Kidney (tissue), 14 donors: ENCODE measurements around the gene DRGX. TPM values are rescaled to one million over a fixed set of nuclear protein-coding genes. Genes with fewer than 3 reads are reported as not detected.

Source experiments
- DNase-seq, 5 donors: peaks; one replicate each; pipeline ENCODE4 v3.0.0-alpha.2; 2013 to 2020
- FAIRE-seq: peaks from 2 replicates; lab custom pipeline; 2012; peaks lifted over from hg19 to GRCh38; lab: Jason Lieb, UNC
- H3K27ac ChIP-seq, 2 donors: one replicate each; pipeline ENCODE4 v1.7.0; 2013; ENCODE audit warnings: low read depth in 2 of 2, low read length in 2 of 2, inconsistent platforms in 1 of 2
- H3K27me3 ChIP-seq: one replicate; pipeline ENCODE4 v1.7.1; 2013; ENCODE audit warnings: low read length, inconsistent platforms; ENCODE audit not compliant: control insufficient read depth, insufficient read depth
- H3K36me3 ChIP-seq, 3 donors: one replicate each; pipeline versions ENCODE4 v1.7.0 to v1.7.1; 2013; ENCODE audit warnings: low read length in 3 of 3, control low read depth in 1 of 3, inconsistent platforms in 1 of 3; ENCODE audit not compliant: insufficient read depth in 3 of 3, control insufficient read depth in 2 of 3
- H3K4me1 ChIP-seq, 3 donors: one replicate each; pipeline versions ENCODE4 v1.7.0 to v1.7.1; 2013; ENCODE audit warnings: low read length in 3 of 3, inconsistent platforms in 1 of 3, low read depth in 1 of 3; ENCODE audit not compliant: control insufficient read depth in 2 of 3, insufficient read depth in 2 of 3
- H3K4me3 ChIP-seq, 3 donors: one replicate each; pipeline versions ENCODE4 v1.7.0 to v1.8.1; 2013; ENCODE audit warnings: low read length in 3 of 3, control low read depth in 1 of 3, inconsistent platforms in 1 of 3
- H3K9ac ChIP-seq, 3 donors: one replicate each; pipeline versions ENCODE4 v1.7.0 to v1.7.1; 2013; ENCODE audit warnings: low read length in 3 of 3, control low read depth in 1 of 3, inconsistent platforms in 1 of 3
- H3K9me3 ChIP-seq, 3 donors: one replicate each; pipeline versions ENCODE4 v1.7.0 to v1.7.1; 2013; ENCODE audit warnings: low read length in 3 of 3, control low read depth in 1 of 3, inconsistent platforms in 1 of 3; ENCODE audit not compliant: control insufficient read depth in 2 of 3, insufficient read depth in 1 of 3
- intact Hi-C: fragments of 100-400 bp; cut with DNase I; formaldehyde crosslinking; loops from one replicate; pipeline ENCODE4 v1.11.1; 2022
- polyA plus RNA-seq: library from polyadenylated mRNA; stranded (reverse); fragments of 350-450 nt; fragmentation: Illumina TruSeq; extraction: RNeasy Lipid Tissue Mini Kit (QIAGEN cat#74804); gene quantifications from one replicate; pipeline ENCODE4 v1.2.3, GENCODE V29; 2014; ENCODE audit warnings: low read depth, low replicate concordance; ENCODE audit not compliant: insufficient read depth
- total RNA-seq: library from RNA; stranded (reverse); fragmentation: NEBNext Ultra II Directional; extraction: Animal tissue kit (Norgen Biotek cat#: 25700); gene quantifications from one replicate; pipeline ENCODE4 v1.2.1, GENCODE V29; 2021
- TF ChIP-seq, protein P1 (sequence below): IDR thresholded peaks from 3 replicates; pipeline ENCODE4 v1.5.1; 2012; ENCODE audit warnings: mild to moderate bottlenecking, moderate library complexity, borderline replicate concordance; ENCODE audit not compliant: insufficient read depth; ENCODE audit errors: extremely low read depth
- donor health status: control.
- donor health status: control.
- donor health status: control.
- donor health status: control.
- donor health status: control.
- donor health status: DM: yes; HTN: yes; CAD: no.
- donor health status: Normal renal cell carcinoma (clear cell type).

Gene DRGX
- total and polyA plus RNA-seq, 2 donors from 2014 or later, result not detected

DNA sequence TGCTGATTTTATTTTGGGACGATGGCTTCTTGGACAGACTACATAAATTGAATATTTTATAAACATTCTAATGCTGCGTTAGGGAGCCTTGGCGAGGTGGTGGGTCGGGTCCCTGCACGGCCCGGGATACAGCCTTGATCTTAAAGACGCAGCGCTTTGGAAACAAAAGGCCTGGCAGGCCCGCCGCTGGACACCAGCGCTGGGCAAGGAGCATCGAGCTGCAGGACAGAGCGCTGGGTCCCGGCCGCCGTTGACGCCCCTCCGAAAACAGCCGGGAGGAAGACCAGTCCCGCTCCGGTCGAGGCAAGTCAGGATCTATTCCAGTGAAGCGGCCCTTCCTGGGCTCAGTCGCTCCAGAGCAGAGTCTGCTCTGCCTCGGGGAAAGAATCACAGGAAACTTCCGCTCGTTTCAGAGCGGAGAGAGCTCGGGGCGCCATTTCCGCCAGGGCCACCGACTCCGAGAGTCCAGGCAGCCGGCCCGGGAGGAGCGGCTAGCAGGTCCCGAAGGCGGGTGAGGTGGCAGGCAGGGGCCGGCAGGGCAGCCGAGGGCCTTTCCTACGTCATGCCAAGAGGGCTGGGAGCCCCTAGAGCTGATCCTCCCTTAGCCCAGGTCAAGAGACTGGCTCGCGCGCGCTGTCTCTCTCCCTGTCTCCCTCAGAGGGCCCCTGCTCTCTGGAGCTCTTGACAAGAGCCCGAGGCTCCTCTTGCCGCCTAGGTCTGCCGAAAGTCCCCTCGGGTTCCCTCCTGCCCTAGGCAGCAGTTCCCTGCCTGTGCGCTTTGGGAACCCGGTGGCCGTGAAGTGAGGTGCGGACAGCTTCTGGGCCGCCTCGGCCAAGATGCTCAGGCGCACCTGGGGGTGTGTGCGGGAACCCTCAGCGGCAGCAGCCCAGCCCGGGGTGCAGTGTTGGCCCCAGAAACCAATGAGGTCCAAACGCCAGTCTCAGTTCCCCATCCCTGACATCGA lies 1.4 kb upstream of the DRGX start:
- Histone ChIP-seq H3K27me3 (peaks cover 60% of the 10 kb centered on the region), H3K36me3 (no peaks in the 10 kb centered on the region), H3K27ac (no peak overlapping the region), H3K9me3 (no peaks in the 10 kb centered on the region), H3K4me3 (no peak overlapping the region), H3K9ac (no peak overlapping the region), H3K4me1 (peaks cover 0 to 2% (median 0%) of the 10 kb centered on the region in 3 donors)
- no peak for FAIRE-seq
- intact Hi-C loops, result no loop called here
- DNase-seq, result peak in 3 of 5 donors; percentile 10 to 67 (median 25)
- TF ChIP-seq, protein P1, sequence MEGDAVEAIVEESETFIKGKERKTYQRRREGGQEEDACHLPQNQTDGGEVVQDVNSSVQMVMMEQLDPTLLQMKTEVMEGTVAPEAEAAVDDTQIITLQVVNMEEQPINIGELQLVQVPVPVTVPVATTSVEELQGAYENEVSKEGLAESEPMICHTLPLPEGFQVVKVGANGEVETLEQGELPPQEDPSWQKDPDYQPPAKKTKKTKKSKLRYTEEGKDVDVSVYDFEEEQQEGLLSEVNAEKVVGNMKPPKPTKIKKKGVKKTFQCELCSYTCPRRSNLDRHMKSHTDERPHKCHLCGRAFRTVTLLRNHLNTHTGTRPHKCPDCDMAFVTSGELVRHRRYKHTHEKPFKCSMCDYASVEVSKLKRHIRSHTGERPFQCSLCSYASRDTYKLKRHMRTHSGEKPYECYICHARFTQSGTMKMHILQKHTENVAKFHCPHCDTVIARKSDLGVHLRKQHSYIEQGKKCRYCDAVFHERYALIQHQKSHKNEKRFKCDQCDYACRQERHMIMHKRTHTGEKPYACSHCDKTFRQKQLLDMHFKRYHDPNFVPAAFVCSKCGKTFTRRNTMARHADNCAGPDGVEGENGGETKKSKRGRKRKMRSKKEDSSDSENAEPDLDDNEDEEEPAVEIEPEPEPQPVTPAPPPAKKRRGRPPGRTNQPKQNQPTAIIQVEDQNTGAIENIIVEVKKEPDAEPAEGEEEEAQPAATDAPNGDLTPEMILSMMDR, result no peak

DNA sequence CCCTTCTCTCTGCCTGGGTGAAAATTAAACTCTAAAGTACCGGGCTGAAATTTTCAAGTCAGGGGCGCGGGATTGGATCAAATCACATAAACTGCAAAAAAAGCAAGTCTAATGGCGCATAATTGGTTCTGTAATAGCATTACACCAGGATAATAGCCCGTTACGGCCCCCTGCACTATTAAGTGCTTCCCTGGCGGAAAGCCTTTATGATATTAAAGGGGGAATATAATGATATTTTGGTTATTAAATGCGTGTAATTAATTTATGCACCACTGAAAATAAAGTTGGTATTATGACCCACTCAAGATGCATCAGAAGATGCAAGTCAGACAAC lies 744 bp upstream of the DRGX start:
- DNase-seq, result peak in 1 of 5 donors; percentile 3
- Histone ChIP-seq H3K36me3 (no peaks in the 10 kb centered on the region), H3K4me3 (no peak overlapping the region), H3K9ac (no peak overlapping the region), H3K27ac (no peak overlapping the region), H3K4me1 (peaks cover 0 to 2% (median 0%) of the 10 kb centered on the region in 3 donors), H3K27me3 (peaks cover 58% of the 10 kb centered on the region), H3K9me3 (no peaks in the 10 kb centered on the region)
- TF ChIP-seq, protein P1, result no peak
- no peak for FAIRE-seq
- intact Hi-C loops, result no loop called here

DNA sequence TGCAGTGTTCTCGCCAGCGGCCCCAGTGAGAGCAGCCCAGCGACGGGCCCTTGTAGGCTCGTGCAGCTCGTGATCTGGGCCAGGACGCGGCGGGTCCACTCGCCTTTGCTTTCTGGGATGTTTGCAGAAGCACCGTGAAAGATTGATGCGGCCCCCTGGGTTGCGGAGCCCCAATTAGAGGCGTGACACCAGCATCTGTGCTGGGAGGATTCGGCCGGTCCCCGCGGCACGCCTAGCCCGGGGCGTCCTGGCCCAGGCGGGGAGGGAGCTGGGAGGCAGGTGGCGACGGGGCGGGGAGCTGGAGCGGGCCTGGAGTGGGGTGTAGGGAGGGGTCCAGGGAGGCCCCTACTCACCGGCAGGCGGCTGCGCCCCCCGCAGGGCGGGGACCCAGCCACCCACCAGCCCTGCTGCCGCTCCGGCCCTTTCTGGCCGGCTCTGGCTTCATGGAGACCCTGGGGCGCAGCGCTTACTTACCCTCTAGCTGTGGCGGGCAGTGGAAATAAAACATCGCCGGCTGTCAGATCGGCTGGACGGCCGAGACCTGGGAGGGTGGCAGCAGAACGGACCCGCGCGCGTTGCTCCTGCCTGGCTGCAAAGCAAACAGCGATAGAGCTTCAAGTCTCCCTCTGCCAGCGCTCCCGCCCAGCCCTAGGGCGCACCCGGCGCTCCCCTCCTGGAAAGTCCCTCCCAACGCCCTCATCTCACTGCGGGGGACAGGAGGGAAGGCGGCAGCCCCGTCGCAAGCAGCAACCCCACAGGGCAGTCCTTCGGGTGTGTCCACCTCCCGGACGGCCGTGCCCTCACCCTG lies 752 bp downstream of the DRGX start:
- intact Hi-C loops, result no loop called here

More for the DNA sequence above, 752 bp downstream of the DRGX start:
- Histone ChIP-seq H3K9me3 (no peaks in the 10 kb centered on the region), H3K4me1 (peaks cover 0 to 2% (median 0%) of the 10 kb centered on the region in 3 donors), H3K9ac (no peak overlapping the region), H3K36me3 (no peaks in the 10 kb centered on the region), H3K27me3 (peaks cover 56% of the 10 kb centered on the region), H3K27ac (no peak overlapping the region), H3K4me3 (no peak overlapping the region)
- DNase-seq (peak in 2 of 5 donors; percentile 11 to 77), FAIRE-seq (no peak)
- TF ChIP-seq, protein P1, result no peak
